ENCODE data around the gene ZNF622.

The ZNF622 gene

DNA sequence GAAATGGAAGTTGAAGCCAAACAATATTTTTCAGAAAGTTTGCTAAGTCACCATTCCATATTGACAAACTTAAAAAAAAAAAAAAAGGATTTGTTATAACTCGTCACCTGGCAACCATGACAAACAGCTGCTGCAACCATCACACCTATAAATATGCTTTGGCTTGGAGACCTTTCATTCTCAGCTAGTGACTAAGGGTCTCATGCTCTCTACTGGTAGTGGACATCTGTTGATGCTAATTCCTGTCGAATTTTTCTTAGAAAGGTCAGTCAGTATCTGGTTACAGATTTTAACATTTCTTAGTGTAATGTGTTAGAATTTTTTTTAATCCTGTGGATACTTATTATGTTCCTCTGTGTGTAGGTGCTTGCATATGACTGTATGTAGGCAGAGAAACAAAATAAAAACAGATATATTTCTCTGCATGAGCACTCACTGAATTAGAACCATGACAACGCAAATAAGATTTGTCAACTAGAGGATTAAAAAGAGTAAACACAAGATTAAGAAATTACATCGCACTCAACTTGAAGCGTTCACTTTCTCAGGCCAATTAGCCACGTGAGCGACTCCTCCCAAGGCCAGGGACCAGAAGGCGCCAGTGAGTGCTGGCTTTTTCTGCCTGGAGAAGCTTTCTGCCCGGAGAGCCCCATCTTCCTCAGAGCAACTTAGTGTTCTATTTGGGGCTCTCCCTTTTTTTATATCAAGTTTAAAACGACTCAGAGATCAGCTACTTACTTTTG lies 27.0 kb upstream of the ZNF622 start:
- peak; percentile 55; the same call in 1 of the 2 replicates for TF ChIP-seq SCRT2 (tag by site-specific recombination; IDR thresholded peaks at IDR 0.05)
- no peak for TF ChIP-seq ZNF354C (tag by site-specific recombination; IDR thresholded peaks at IDR 0.05; ENCODE audit: borderline replicate concordance, low read depth)
- ChIA-PET POLR2A (no interaction called here), CTCF (interaction anchor here (1.1 kb wide), 1 partner anchor 56 kb away, joined by 5 read pairs; no protein-coding TSS in a partner anchor)
- no peak overlapping the region for H3K4me3 ChIP-seq (ENCODE audit: low read depth, low read length)
- H3K27ac ChIP-seq (ENCODE audit: extremely low read depth, low read depth, low read length), result no peak overlapping the region
- H3K9me3 ChIP-seq (ENCODE audit: control insufficient read depth, insufficient read depth, low read depth, low read length), result peaks cover 5% of the 10 kb centered on the region
- no peaks in the 10 kb centered on the region for H3K4me1 ChIP-seq (ENCODE audit: control insufficient read depth, insufficient read depth, low read length)
- no peaks in the 10 kb centered on the region for H3K36me3 ChIP-seq (ENCODE audit: control insufficient read depth in 2 of 2, insufficient read depth in 1 of 2, low read length in 2 of 2)

DNA sequence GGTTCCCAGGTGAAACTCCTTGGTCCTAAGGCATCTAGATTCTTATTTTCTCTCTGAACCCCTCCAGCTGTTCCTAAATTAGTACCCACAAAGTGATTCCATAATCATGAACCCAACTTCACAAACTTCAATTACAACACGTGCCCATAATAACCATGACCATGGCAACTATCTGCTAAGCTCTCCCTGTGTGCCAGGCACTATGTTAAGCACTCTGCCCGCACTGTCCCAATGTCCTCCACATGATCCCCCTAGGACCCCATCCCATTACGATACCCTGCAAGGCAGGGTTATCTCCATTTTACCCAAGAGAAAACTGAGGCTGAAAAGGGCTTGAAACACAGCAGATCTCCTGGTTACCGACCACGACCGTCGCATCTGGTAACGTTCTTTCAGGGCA lies 25.3 kb upstream of the ZNF622 start:
- peaks cover 5% of the 10 kb centered on the region for H3K9me3 ChIP-seq (ENCODE audit: control insufficient read depth, insufficient read depth, low read depth, low read length)
- no peak overlapping the region for H3K4me3 ChIP-seq (ENCODE audit: low read depth, low read length)
- TF ChIP-seq ZBTB7A (tag by site-specific recombination; IDR thresholded peaks at IDR 0.05; ENCODE audit: low read depth), result no peak
- POLR2A ChIA-PET, result no interaction called here
- no peak overlapping the region for H3K27ac ChIP-seq (ENCODE audit: extremely low read depth, low read depth, low read length)
- no peaks in the 10 kb centered on the region for H3K4me1 ChIP-seq (ENCODE audit: control insufficient read depth, insufficient read depth, low read length)
- no peaks in the 10 kb centered on the region for H3K36me3 ChIP-seq (ENCODE audit: control insufficient read depth in 2 of 2, insufficient read depth in 1 of 2, low read length in 2 of 2)
- CTCF ChIA-PET, result interaction anchor here (0.5 to 2.5 kb wide), 8 partner anchors 10 to 1032 kb away, joined by 3 to 61 read pairs (median 6); no protein-coding TSS in a partner anchor

- no peak for TF ChIP-seq ZNF146 (tag by site-specific recombination; IDR thresholded peaks at IDR 0.05)
- no peak for TF ChIP-seq HOXC10 (CRISPR knock-in tag; IDR thresholded peaks at IDR 0.05)
- peak; percentile 94 for TF ChIP-seq ZNF654 (tag by site-specific recombination; IDR thresholded peaks at IDR 0.05; ENCODE audit: low read depth)
- TF ChIP-seq, protein P1, sequence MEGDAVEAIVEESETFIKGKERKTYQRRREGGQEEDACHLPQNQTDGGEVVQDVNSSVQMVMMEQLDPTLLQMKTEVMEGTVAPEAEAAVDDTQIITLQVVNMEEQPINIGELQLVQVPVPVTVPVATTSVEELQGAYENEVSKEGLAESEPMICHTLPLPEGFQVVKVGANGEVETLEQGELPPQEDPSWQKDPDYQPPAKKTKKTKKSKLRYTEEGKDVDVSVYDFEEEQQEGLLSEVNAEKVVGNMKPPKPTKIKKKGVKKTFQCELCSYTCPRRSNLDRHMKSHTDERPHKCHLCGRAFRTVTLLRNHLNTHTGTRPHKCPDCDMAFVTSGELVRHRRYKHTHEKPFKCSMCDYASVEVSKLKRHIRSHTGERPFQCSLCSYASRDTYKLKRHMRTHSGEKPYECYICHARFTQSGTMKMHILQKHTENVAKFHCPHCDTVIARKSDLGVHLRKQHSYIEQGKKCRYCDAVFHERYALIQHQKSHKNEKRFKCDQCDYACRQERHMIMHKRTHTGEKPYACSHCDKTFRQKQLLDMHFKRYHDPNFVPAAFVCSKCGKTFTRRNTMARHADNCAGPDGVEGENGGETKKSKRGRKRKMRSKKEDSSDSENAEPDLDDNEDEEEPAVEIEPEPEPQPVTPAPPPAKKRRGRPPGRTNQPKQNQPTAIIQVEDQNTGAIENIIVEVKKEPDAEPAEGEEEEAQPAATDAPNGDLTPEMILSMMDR (tag by site-specific recombination; IDR thresholded peaks at IDR 0.05), result peak; percentile 48; the same call in 1 of the 2 replicates
- 0 out of 2 replicates have a peak, but pooled peaks have one; percentile 44 for TF ChIP-seq ZSCAN4 (tag by site-specific recombination; IDR thresholded peaks at IDR 0.05)
- no peak for TF ChIP-seq ZBTB48 (tag by site-specific recombination; IDR thresholded peaks at IDR 0.05)
- peak; percentile 55; the same call in 1 of the 2 replicates for TF ChIP-seq PRDM4 (tag by site-specific recombination; IDR thresholded peaks at IDR 0.05)
- peak; percentile 24; the same call in 1 of the 2 replicates for TF ChIP-seq ZNF184 (tag by site-specific recombination; IDR thresholded peaks at IDR 0.05)
- TF ChIP-seq SP3 (tag by site-specific recombination; IDR thresholded peaks at IDR 0.05), result no peak
- TF ChIP-seq ZNF2 (tag by site-specific recombination; IDR thresholded peaks at IDR 0.05), result 0 out of 2 replicates have a peak, but pooled peaks have one; percentile 50
- TF ChIP-seq ZNF23 (tag by site-specific recombination; IDR thresholded peaks at IDR 0.05; ENCODE audit: borderline replicate concordance), result no peak
- peak; percentile 83 for TF ChIP-seq ZNF335 (tag by site-specific recombination; conservative IDR thresholded peaks at IDR 0.05)
- no peak for TF ChIP-seq ZBTB21 (tag by site-specific recombination; IDR thresholded peaks at IDR 0.05)
- TF ChIP-seq ZNF660 (tag by site-specific recombination; IDR thresholded peaks at IDR 0.05), result peak; percentile 63; the same call in 1 of the 2 replicates
- Histone ChIP-seq H3K36me3 (ENCODE audit: control insufficient read depth in 2 of 2, insufficient read depth in 1 of 2, low read length in 2 of 2) (no peaks in the 10 kb centered on the region), H3K27ac (ENCODE audit: extremely low read depth, low read depth, low read length) (no peak overlapping the region), H3K4me1 (ENCODE audit: control insufficient read depth, insufficient read depth, low read length) (no peaks in the 10 kb centered on the region), H3K9me3 (ENCODE audit: control insufficient read depth, insufficient read depth, low read depth, low read length) (no peaks in the 10 kb centered on the region), H3K4me3 (ENCODE audit: low read depth, low read length) (no peak overlapping the region)
- POLR2A ChIA-PET, result no interaction called here
- CTCF ChIA-PET, result interaction anchor here (0.6 to 2.5 kb wide), 21 partner anchors 13 to 727 kb away, joined by 3 to 61 read pairs (median 4); no protein-coding TSS in a partner anchor
These were observed 23.8 kb upstream of the ZNF622 start for GRCh38 chr5:16489322-16489791.

All from HEK293 (cell line).